ENCODE data around the gene RNASEH2C. TPM values are rescaled to one million over a fixed set of nuclear protein-coding genes. Genes with fewer than 3 reads are reported as not detected.

The RNASEH2C gene
- total and polyA plus RNA-seq, 2 of the 13 experiments (the other 11 are each of a cell fraction or from before 2014, with no cell fraction given) = 27.4 to 50.9 TPM

GRCh38 chr11:65711785-65712632, 8.6 kb downstream of the RNASEH2C start, which contains the start of gene KAT5 (continued):
- TF ChIP-seq ZNF260 (CRISPR knock-in tag; IDR thresholded peaks at IDR 0.05; ENCODE audit: borderline replicate concordance, low read depth) = no peak
- TF ChIP-seq, protein P1, sequence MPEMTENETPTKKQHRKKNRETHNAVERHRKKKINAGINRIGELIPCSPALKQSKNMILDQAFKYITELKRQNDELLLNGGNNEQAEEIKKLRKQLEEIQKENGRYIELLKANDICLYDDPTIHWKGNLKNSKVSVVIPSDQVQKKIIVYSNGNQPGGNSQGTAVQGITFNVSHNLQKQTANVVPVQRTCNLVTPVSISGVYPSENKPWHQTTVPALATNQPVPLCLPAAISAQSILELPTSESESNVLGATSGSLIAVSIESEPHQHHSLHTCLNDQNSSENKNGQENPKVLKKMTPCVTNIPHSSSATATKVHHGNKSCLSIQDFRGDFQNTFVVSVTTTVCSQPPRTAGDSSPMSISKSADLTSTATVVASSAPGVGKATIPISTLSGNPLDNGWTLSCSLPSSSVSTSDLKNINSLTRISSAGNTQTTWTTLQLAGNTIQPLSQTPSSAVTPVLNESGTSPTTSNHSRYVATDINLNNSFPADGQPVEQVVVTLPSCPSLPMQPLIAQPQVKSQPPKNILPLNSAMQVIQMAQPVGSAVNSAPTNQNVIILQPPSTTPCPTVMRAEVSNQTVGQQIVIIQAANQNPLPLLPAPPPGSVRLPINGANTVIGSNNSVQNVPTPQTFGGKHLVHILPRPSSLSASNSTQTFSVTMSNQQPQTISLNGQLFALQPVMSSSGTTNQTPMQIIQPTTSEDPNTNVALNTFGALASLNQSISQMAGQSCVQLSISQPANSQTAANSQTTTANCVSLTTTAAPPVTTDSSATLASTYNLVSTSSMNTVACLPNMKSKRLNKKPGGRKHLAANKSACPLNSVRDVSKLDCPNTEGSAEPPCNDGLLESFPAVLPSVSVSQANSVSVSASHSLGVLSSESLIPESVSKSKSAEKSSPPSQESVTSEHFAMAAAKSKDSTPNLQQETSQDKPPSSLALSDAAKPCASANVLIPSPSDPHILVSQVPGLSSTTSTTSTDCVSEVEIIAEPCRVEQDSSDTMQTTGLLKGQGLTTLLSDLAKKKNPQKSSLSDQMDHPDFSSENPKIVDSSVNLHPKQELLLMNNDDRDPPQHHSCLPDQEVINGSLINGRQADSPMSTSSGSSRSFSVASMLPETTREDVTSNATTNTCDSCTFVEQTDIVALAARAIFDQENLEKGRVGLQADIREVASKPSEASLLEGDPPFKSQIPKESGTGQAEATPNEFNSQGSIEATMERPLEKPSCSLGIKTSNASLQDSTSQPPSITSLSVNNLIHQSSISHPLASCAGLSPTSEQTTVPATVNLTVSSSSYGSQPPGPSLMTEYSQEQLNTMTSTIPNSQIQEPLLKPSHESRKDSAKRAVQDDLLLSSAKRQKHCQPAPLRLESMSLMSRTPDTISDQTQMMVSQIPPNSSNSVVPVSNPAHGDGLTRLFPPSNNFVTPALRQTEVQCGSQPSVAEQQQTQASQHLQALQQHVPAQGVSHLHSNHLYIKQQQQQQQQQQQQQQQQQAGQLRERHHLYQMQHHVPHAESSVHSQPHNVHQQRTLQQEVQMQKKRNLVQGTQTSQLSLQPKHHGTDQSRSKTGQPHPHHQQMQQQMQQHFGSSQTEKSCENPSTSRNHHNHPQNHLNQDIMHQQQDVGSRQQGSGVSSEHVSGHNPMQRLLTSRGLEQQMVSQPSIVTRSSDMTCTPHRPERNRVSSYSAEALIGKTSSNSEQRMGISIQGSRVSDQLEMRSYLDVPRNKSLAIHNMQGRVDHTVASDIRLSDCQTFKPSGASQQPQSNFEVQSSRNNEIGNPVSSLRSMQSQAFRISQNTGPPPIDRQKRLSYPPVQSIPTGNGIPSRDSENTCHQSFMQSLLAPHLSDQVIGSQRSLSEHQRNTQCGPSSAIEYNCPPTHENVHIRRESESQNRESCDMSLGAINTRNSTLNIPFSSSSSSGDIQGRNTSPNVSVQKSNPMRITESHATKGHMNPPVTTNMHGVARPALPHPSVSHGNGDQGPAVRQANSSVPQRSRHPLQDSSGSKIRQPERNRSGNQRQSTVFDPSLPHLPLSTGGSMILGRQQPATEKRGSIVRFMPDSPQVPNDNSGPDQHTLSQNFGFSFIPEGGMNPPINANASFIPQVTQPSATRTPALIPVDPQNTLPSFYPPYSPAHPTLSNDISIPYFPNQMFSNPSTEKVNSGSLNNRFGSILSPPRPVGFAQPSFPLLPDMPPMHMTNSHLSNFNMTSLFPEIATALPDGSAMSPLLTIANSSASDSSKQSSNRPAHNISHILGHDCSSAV (CRISPR knock-in tag; IDR thresholded peaks at IDR 0.05; ENCODE audit: borderline replicate concordance) = no peak
- TF ChIP-seq, protein P2, sequence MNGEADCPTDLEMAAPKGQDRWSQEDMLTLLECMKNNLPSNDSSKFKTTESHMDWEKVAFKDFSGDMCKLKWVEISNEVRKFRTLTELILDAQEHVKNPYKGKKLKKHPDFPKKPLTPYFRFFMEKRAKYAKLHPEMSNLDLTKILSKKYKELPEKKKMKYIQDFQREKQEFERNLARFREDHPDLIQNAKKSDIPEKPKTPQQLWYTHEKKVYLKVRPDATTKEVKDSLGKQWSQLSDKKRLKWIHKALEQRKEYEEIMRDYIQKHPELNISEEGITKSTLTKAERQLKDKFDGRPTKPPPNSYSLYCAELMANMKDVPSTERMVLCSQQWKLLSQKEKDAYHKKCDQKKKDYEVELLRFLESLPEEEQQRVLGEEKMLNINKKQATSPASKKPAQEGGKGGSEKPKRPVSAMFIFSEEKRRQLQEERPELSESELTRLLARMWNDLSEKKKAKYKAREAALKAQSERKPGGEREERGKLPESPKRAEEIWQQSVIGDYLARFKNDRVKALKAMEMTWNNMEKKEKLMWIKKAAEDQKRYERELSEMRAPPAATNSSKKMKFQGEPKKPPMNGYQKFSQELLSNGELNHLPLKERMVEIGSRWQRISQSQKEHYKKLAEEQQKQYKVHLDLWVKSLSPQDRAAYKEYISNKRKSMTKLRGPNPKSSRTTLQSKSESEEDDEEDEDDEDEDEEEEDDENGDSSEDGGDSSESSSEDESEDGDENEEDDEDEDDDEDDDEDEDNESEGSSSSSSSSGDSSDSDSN (CRISPR knock-in tag; IDR thresholded peaks at IDR 0.05) = peak; percentile 64
- TF ChIP-seq ZNF672 (CRISPR knock-in tag; IDR thresholded peaks at IDR 0.05) = no peak
- peak; percentile 82; the same call in 1 of the 2 replicates for TF ChIP-seq KDM3A (CRISPR knock-in tag; IDR thresholded peaks at IDR 0.05; ENCODE audit: low read depth)
- TF ChIP-seq NCOA5 (CRISPR knock-in tag; IDR thresholded peaks at IDR 0.05) = no peak
- TF ChIP-seq ZNF280D (CRISPR knock-in tag; IDR thresholded peaks at IDR 0.05) = peak; percentile 75; the same call in 1 of the 2 replicates
- peak; percentile 81; the same call in 1 of the 2 replicates for TF ChIP-seq ZNF766 (CRISPR knock-in tag; IDR thresholded peaks at IDR 0.05; ENCODE audit: borderline replicate concordance)
- 0 out of 2 replicates have a peak, but pooled peaks have one; percentile 6 for TF ChIP-seq CHD2 (IDR thresholded peaks at IDR 0.05; ENCODE audit: low read depth, low read length)
- TF ChIP-seq, protein P3, sequence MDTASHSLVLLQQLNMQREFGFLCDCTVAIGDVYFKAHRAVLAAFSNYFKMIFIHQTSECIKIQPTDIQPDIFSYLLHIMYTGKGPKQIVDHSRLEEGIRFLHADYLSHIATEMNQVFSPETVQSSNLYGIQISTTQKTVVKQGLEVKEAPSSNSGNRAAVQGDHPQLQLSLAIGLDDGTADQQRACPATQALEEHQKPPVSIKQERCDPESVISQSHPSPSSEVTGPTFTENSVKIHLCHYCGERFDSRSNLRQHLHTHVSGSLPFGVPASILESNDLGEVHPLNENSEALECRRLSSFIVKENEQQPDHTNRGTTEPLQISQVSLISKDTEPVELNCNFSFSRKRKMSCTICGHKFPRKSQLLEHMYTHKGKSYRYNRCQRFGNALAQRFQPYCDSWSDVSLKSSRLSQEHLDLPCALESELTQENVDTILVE (CRISPR knock-in tag; IDR thresholded peaks at IDR 0.05) = peak; percentile 78
- peak; percentile 71; the same call in 1 of the 2 replicates for TF ChIP-seq MED13 (CRISPR knock-in tag; IDR thresholded peaks at IDR 0.05)
- TF ChIP-seq SP140L (CRISPR knock-in tag; IDR thresholded peaks at IDR 0.05; ENCODE audit: borderline replicate concordance) = no peak
